GM23338 (cell line): ENCODE data around the gene OR4K5. TPM values are rescaled to one million over a fixed set of nuclear protein-coding genes. Genes with fewer than 3 reads are reported as not detected.

Experiments used
- ATAC-seq: fragments of 200-7000 bp; cut with Tn5 transposase; 3 replicates; pipeline ENCODE4 v1.9.1; 2020
- DNase-seq: peaks from one replicate; pipeline ENCODE4 v3.0.0-alpha.2; 2015; ENCODE audit warnings: low spot score
- H2AFZ ChIP-seq: fragments of 200-600 bp; sonication (generic); 2 replicates; pipeline ENCODE4 v1.8.0; 2016; ENCODE audit warnings: antibody characterized with exemption, mild to moderate bottlenecking, moderate library complexity
- H3F3A ChIP-seq: fragments of 200-600 bp; sonication (generic); replicated peaks from 2 replicates; pipeline ENCODE4 v1.8.0; 2017; ENCODE audit warnings: antibody characterized with exemption, mixed run types, low read depth
- H3K27ac ChIP-seq: fragments of 200-600 bp; sonication (generic); 2 replicates; pipeline ENCODE4 v1.6.1; 2016; ENCODE audit warnings: low read depth
- H3K27me3 ChIP-seq: fragments of 200-600 bp; sonication (generic); 2 replicates; pipeline ENCODE4 v1.8.0; 2016; ENCODE audit warnings: mild to moderate bottlenecking, mixed run types, moderate library complexity; ENCODE audit not compliant: insufficient read depth
- H3K36me3 ChIP-seq: fragments of 200-600 bp; sonication (generic); 2 replicates; pipeline ENCODE4 v1.8.0; 2016; ENCODE audit warnings: mild to moderate bottlenecking; ENCODE audit not compliant: insufficient read depth
- H3K4me1 ChIP-seq: fragments of 200-600 bp; sonication (generic); 2 replicates; pipeline ENCODE4 v1.8.0; 2016; ENCODE audit warnings: mild to moderate bottlenecking, moderate library complexity; ENCODE audit not compliant: insufficient read depth
- H3K4me2 ChIP-seq: fragments of 200-600 bp; sonication (generic); 2 replicates; pipeline ENCODE4 v1.7.1; 2017; ENCODE audit warnings: mixed run types
- H3K4me3 ChIP-seq: fragments of 200-600 bp; sonication (generic); 2 replicates; pipeline ENCODE4 v1.6.1; 2016; ENCODE audit warnings: mixed run types
- H3K79me2 ChIP-seq: fragments of 200-600 bp; sonication (generic); replicated peaks from 2 replicates; pipeline ENCODE4 v1.8.0; 2017; ENCODE audit warnings: mild to moderate bottlenecking; ENCODE audit not compliant: insufficient read depth
- H3K9me2 ChIP-seq: fragments of 200-600 bp; sonication (generic); 2 replicates; pipeline ENCODE4 v1.8.0; 2017; ENCODE audit not compliant: insufficient read depth
- H4K20me1 ChIP-seq: fragments of 200-600 bp; sonication (generic); replicated peaks from 2 replicates; pipeline ENCODE4 v1.8.0; 2017; ENCODE audit warnings: mild to moderate bottlenecking; ENCODE audit not compliant: insufficient read depth
- H3K27ac Mint-ChIP-seq: 2 replicates; pipeline ENCODE4 v1.8.0; 2020; ENCODE audit warnings: inconsistent platforms, mild to moderate bottlenecking, moderate library complexity, mixed read lengths
- H3K27me3 Mint-ChIP-seq: 3 replicates; pipeline ENCODE4 v1.8.0; 2022; ENCODE audit warnings: low read depth, mild to moderate bottlenecking, moderate library complexity, mixed read lengths, inconsistent platforms; ENCODE audit not compliant: insufficient read depth, poor library complexity
- H3K36me3 Mint-ChIP-seq: 3 replicates; pipeline ENCODE4 v1.8.0; 2021; ENCODE audit warnings: low read depth, mild to moderate bottlenecking, inconsistent platforms, moderate library complexity, mixed read lengths
- H3K4me1 Mint-ChIP-seq: 3 replicates; pipeline ENCODE4 v1.8.0; 2020; ENCODE audit warnings: mild to moderate bottlenecking, inconsistent platforms, mixed read lengths
- H3K4me3 Mint-ChIP-seq: 3 replicates; pipeline ENCODE4 v1.8.0; 2021; ENCODE audit warnings: moderate library complexity, mild to moderate bottlenecking, inconsistent platforms, mixed read lengths
- H3K9me3 Mint-ChIP-seq: 3 replicates; pipeline ENCODE4 v1.8.0; 2020; ENCODE audit warnings: moderate library complexity, mild to moderate bottlenecking, inconsistent platforms, mixed read lengths
- CREB1 ChIP-seq: fragments of 250-450 bp; sonication (Bioruptor Pico); IDR thresholded peaks from 2 replicates; pipeline ENCODE4 v1.5.0; 2020; ENCODE audit warnings: low read depth, mild to moderate bottlenecking, moderate library complexity
- CTCF ChIP-seq, 2 experiments: fragments of 200-600 bp in 1 of 2; sonication (generic) in 1 of 2; conservative IDR thresholded peaks; 2 replicates each; pipeline versions ENCODE4 v1.5.1 to v1.6.1; 2016 to 2017; ENCODE audit warnings: antibody characterized with exemption in 2 of 2, low read depth in 2 of 2, mild to moderate bottlenecking in 2 of 2, moderate library complexity in 1 of 2
- EZH2 ChIP-seq: fragments of 200-600 bp; sonication (generic); IDR thresholded peaks from one replicate; pipeline ENCODE4 v1.8.0; 2017; ENCODE audit warnings: antibody characterized with exemption, mild to moderate bottlenecking, low read depth; ENCODE audit not compliant: unreplicated experiment
- EZH2phosphoT487 ChIP-seq: fragments of 200-600 bp; sonication (generic); IDR thresholded peaks from one replicate; pipeline ENCODE4 v1.8.1; 2018; ENCODE audit warnings: antibody characterized with exemption; ENCODE audit not compliant: unreplicated experiment
- POLR2AphosphoS5 ChIP-seq: IDR thresholded peaks from 2 replicates; pipeline ENCODE4 v1.6.1; 2016; ENCODE audit warnings: antibody characterized with exemption, low read depth
- REST ChIP-seq: IDR thresholded peaks from one replicate; pipeline ENCODE4 v1.6.1; 2018; ENCODE audit warnings: antibody characterized with exemption; ENCODE audit not compliant: unreplicated experiment
- STAT1 ChIP-seq: IDR thresholded peaks from one replicate; pipeline ENCODE4 v1.6.1; 2016; ENCODE audit warnings: antibody characterized with exemption; ENCODE audit not compliant: unreplicated experiment
- ZNF114 ChIP-seq: fragments of 250-450 bp; sonication (Bioruptor Pico); IDR thresholded peaks from 2 replicates; pipeline ENCODE4 v1.5.0; 2020; ENCODE audit warnings: mild to moderate bottlenecking, moderate library complexity
- ZNF331 ChIP-seq: fragments of 250-450 bp; sonication (Bioruptor Pico); IDR thresholded peaks from 2 replicates; pipeline ENCODE4 v1.5.0; 2020; ENCODE audit warnings: low read depth, mild to moderate bottlenecking, moderate library complexity
- polyA plus RNA-seq: library from polyadenylated mRNA; unstranded; fragments of >200 nt; fragmentation: Nextera tagmentation; extraction: Ambion mirVana; gene quantifications from 2 replicates; pipeline ENCODE4 v1.2.1, GENCODE V29; 2016
- total RNA-seq: library from RNA; depleted of rRNA; stranded (reverse); fragments of >200 nt; shearing (Covaris generic); gene quantifications from 2 replicates; pipeline ENCODE4 v1.2.3, GENCODE V29; 2014

The OR4K5 gene
- total and polyA plus RNA-seq, 2 experiments from 2014 or later = not detected

GRCh38 chr14:19900999-19901398 is 19.4 kb upstream of the OR4K5 start:
- Histone ChIP-seq H3F3A (no peaks in the 10 kb centered on the region), H2AFZ (no peak overlapping the region), H3K4me3 (no peak overlapping the region), H3K4me1 (no peaks in the 10 kb centered on the region), H3K79me2 (no peaks in the 10 kb centered on the region), H4K20me1 (no peaks in the 10 kb centered on the region), H3K4me2 (no peak overlapping the region), H3K9me2 (no peaks in the 10 kb centered on the region), H3K27me3 (no peaks in the 10 kb centered on the region), H3K27ac (no peak overlapping the region), H3K36me3 (peaks cover 29% of the 10 kb centered on the region)
- no peak overlapping the region for H3K27ac Mint-ChIP-seq
- ATAC-seq (no peak), DNase-seq (no peak)
- no peaks in the 10 kb centered on the region for H3K27me3 Mint-ChIP-seq
- no peaks in the 10 kb centered on the region for H3K4me1 Mint-ChIP-seq
- H3K36me3 Mint-ChIP-seq = peaks cover 54% of the 10 kb centered on the region
- no peak overlapping the region for H3K4me3 Mint-ChIP-seq
- TF ChIP-seq EZH2 = no peak
- TF ChIP-seq CTCF (conservative IDR thresholded peaks at IDR 0.05; ENCODE audit: low read depth in 2 of 2) = no peak
- peaks cover 75% of the 10 kb centered on the region; the same call in 2 of the 3 replicates for H3K9me3 Mint-ChIP-seq

- Mint-ChIP-seq H3K36me3 (peaks cover 55% of the 10 kb centered on the region), H3K9me3 (peaks cover 89% of the 10 kb centered on the region; the same call in 2 of the 3 replicates), H3K4me1 (no peaks in the 10 kb centered on the region), H3K27me3 (no peaks in the 10 kb centered on the region), H3K27ac (no peak overlapping the region), H3K4me3 (no peak overlapping the region)
- Histone ChIP-seq H3K4me3 (no peak overlapping the region; the same call in 1 of the 2 replicates), H3K79me2 (no peaks in the 10 kb centered on the region), H4K20me1 (no peaks in the 10 kb centered on the region), H3K9me2 (no peaks in the 10 kb centered on the region), H3K36me3 (peaks cover 23% of the 10 kb centered on the region), H3K4me1 (no peaks in the 10 kb centered on the region), H3K4me2 (no peak overlapping the region), H3F3A (no peaks in the 10 kb centered on the region), H3K27ac (no peak overlapping the region), H3K27me3 (no peaks in the 10 kb centered on the region), H2AFZ (no peak overlapping the region)
- TF ChIP-seq POLR2AphosphoS5 (no peak), CTCF (conservative IDR thresholded peaks at IDR 0.05; ENCODE audit: low read depth in 2 of 2) (no peak)
- ATAC-seq = no peak
- DNase-seq = no peak
Observed at GRCh38 chr14:19902409-19902808, 18.0 kb upstream of the OR4K5 start.

- Mint-ChIP-seq H3K27me3 (peaks cover 2% of the 10 kb centered on the region), H3K4me1 (no peaks in the 10 kb centered on the region), H3K4me3 (no peak overlapping the region), H3K36me3 (peaks cover 58% of the 10 kb centered on the region), H3K27ac (no peak overlapping the region), H3K9me3 (peaks cover 100% of the 10 kb centered on the region; the same call in 2 of the 3 replicates)
- H3K4me2 ChIP-seq = no peak overlapping the region
- no peaks in the 10 kb centered on the region for H3K79me2 ChIP-seq
- no peaks in the 10 kb centered on the region for H3K9me2 ChIP-seq
- DNase-seq (no peak), ATAC-seq (no peak)
- no peaks in the 10 kb centered on the region for H3F3A ChIP-seq
- H3K27ac ChIP-seq = no peak overlapping the region
- H4K20me1 ChIP-seq = no peaks in the 10 kb centered on the region
- no peak overlapping the region for H2AFZ ChIP-seq
- H3K27me3 ChIP-seq = no peaks in the 10 kb centered on the region
- H3K36me3 ChIP-seq = peaks cover 7% of the 10 kb centered on the region
- no peak overlapping the region for H3K4me3 ChIP-seq
- H3K4me1 ChIP-seq = no peaks in the 10 kb centered on the region
- TF ChIP-seq REST (no peak), CREB1 (CRISPR knock-in tag) (no peak), ZNF114 (CRISPR knock-in tag) (no peak), EZH2 (no peak), STAT1 (no peak), ZNF331 (no peak), CTCF (conservative IDR thresholded peaks at IDR 0.05; ENCODE audit: low read depth in 2 of 2) (no peak), EZH2phosphoT487 (no peak)
Observed at GRCh38 chr14:19906665-19907064, 13.7 kb upstream of the OR4K5 start.
